Lower leg skin (tissue), 3 donors: ENCODE results near the gene SLC9C2.

Experiments
- CTCF ChIP-seq, 3 donors: fragments of 450-650 bp; IDR thresholded peaks; one replicate each; pipeline ENCODE4 v1.5.1; 2016; ENCODE audit warnings: antibody characterized with exemption in 3 of 3, mild to moderate bottlenecking in 3 of 3, moderate library complexity in 2 of 3
- POLR2A ChIP-seq, 2 donors: fragments of 450-650 bp; IDR thresholded peaks; one replicate each; pipeline ENCODE4 v1.6.1; 2016 to 2017; ENCODE audit warnings: antibody characterized with exemption in 2 of 2, mild to moderate bottlenecking in 1 of 2, moderate library complexity in 1 of 2

- TF ChIP-seq POLR2A (IDR thresholded peaks at IDR 0.05) (no peak), CTCF (IDR thresholded peaks at IDR 0.05) (no peak)
Measured at GRCh38 chr1:173507847-173508209, 95.0 kb downstream of the SLC9C2 start.
